Subcutaneous adipose tissue (tissue), 4 donors: ENCODE data around the gene ZCWPW1. TPM values are rescaled to one million over a fixed set of nuclear protein-coding genes. Genes with fewer than 3 reads are reported as not detected.

ENCODE experiments used
- total RNA-seq, 4 donors: library from RNA; depleted of rRNA; stranded (reverse); fragments of >200 nt; gene quantifications; one replicate each; pipeline ENCODE4 v1.1.0, GENCODE V29; 2016
- TF ChIP-seq, protein P1 (sequence below): fragments of 450-650 bp; IDR thresholded peaks from one replicate; pipeline ENCODE4 v1.5.1; 2016; ENCODE audit warnings: low read depth, mild to moderate bottlenecking, control low read depth, antibody characterized with exemption, moderate library complexity

ZCWPW1 gene
- total RNA-seq, 4 donors from 2014 or later = 6.0 to 11.1 (median 8.0) TPM

DNA sequence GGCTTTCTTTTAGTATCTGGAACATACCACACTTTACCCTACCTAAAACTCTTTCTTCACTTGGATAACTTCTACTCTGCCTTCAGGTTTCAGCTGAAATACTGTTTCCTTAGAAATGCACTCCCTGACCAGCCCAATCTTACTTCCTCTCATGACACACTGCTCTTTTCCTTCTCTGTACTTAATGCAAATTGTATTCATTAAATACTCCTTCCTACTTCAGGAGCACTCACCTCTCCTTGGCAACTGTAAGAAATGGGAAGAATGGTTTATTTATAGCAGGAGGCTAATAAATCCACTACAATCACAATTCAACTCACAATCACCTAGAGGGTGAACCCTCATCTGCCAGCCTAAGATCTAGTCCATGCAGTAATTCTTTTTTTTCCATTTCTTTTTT, 15.2 kb downstream of the ZCWPW1 start:
- TF ChIP-seq, protein P1, sequence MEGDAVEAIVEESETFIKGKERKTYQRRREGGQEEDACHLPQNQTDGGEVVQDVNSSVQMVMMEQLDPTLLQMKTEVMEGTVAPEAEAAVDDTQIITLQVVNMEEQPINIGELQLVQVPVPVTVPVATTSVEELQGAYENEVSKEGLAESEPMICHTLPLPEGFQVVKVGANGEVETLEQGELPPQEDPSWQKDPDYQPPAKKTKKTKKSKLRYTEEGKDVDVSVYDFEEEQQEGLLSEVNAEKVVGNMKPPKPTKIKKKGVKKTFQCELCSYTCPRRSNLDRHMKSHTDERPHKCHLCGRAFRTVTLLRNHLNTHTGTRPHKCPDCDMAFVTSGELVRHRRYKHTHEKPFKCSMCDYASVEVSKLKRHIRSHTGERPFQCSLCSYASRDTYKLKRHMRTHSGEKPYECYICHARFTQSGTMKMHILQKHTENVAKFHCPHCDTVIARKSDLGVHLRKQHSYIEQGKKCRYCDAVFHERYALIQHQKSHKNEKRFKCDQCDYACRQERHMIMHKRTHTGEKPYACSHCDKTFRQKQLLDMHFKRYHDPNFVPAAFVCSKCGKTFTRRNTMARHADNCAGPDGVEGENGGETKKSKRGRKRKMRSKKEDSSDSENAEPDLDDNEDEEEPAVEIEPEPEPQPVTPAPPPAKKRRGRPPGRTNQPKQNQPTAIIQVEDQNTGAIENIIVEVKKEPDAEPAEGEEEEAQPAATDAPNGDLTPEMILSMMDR = no peak

DNA sequence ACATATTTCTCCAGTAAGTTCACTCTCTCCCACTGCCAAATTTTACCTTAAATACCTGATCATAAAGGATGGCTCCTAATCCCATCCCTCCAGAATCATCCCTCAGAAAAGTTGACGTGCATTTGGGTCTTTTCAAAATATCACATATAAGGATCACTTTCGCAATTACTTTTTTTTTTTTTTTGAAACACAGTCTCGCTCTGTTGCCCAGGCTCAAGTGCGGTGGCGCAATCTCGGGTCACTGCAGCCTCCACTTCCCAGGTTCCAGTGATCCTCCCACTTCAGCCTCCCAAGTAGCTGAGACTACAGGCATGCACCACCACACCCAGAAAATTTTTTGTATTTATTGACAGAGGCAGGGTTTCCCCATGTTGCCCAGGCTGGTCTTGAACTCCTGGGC, 17.4 kb downstream of the ZCWPW1 start:
- TF ChIP-seq, protein P1 = no peak

DNA sequence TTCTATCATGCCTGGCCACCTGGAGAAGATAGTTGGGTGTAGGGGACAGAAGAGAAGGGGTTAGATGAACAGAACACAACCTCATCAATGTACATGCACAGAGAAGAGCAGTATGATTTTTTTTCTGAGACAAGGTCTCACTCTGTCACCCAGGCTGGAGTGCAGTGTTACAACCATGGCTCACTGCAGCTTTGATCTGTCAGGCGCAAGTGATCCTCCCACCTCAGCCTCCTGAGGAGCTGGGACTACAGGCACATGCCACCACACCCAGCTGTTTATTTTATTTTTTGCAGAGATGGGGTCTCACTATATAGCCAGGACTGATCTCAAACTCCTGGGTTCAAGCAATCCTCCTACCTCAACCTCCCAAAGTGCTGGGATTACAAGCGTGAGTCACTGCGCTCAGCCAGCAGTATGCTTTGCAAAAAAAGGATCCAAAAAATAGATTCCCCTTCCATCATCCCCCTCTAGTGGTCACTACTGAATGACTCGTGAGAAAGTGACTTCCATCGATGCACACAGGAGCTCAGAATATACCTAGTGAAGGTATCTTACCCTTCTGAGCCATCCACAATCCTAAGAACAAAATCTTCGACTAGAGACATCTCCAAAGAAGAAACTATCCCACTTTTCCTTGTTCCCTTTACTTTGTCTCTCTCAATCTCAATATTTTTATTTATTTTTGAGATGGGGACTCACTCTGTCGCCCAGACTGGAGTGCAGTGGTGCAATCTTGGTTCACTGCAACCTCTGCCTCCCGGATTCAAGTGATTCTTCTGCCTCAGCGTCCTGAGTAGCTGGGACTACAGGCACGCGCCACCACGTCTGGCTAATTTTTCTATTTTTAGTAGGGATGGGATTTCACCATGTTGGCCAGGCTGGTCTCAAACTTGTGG, 21.0 kb downstream of the ZCWPW1 start:
- TF ChIP-seq, protein P1 = no peak

DNA sequence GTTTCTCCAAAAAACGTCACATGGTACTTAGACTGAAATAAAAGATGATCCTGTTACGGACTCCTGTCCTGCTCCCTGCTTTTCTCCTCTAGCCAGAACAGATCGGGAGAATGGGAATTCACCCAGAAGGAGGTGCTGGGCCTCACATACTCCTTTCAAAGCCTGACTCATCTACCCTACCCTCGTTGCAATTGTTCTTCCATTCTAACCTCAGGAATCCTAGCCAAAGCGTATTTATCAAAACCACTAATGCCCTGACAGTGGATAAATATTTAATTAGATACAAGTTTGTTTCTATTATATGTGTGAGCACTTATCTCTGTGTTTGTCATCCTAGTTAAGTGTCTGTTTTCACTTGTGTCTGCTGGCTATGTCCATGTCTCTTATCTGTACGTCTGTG, 21.7 kb downstream of the ZCWPW1 start:
- TF ChIP-seq, protein P1 = no peak

DNA sequence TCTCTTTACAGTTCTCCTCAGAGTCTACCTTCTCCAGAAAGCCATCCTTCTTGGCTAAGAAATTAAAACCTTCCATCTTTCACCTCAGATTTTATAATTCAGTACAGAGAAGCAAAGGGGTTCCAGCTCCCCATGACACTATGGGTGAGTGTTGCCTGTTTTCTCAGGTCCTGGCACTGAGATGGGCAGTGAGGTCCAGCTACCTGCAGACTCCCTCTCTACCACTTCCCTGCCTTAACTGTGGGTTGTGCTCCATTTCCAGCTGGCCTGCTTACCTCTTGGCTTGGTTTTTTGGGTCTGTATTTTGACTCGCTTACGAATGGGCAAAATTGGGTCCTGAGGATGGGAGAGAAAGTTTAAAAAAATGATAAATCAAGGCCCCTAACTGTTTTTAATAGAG, 26.3 kb downstream of the ZCWPW1 start:
- TF ChIP-seq, protein P1 = no peak

DNA sequence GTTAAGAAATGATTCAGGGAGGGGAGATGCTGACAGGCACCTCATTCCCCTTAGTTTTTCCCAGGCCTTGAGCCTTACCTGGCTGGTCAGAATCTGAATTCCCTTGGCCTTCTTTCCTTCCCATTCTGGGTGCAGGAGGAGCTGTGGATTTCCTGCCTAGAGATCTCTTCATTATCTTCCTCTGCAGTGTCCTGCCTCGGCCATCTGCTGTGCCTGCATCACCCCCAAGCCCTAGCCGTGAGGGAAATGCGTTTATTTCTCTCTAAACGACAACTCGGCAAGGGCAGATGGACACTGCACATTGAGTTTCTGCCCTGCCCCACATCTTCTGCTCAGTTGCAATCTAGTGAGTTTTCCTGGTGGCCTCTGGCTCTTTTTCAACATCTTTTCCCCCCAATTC, 26.7 kb downstream of the ZCWPW1 start:
- TF ChIP-seq, protein P1 = no peak

DNA sequence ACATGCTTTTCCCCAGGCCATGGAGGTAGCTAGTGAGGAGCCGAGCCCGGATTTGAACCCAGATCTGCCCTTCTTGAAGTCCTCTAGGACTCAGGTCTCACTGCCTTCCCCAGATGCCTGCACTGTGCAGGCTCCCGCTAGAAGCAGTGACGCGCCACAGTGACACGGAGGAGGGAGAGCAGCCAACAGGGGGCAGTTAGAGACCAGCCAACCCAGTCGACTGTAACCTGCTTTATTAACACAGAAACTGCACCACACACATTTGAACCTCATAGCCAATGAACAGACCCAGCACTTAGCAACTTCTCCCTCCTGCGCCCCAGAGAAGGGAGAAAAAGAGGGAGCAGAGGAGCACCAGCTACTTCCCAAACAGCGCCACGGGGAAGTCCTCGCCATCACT, 27.8 kb downstream of the ZCWPW1 start:
- TF ChIP-seq, protein P1 = no peak
